Breast epithelium (tissue), 3 donors: ENCODE data around the gene ST6GALNAC3.

Experiments
- POLR2A ChIP-seq: fragments of 450-650 bp; IDR thresholded peaks from one replicate; pipeline ENCODE4 v1.6.1; 2016; ENCODE audit warnings: antibody characterized with exemption, mild to moderate bottlenecking, moderate library complexity
- POLR2AphosphoS5 ChIP-seq, 3 donors: sonication (generic); formaldehyde crosslinking; IDR thresholded peaks; one replicate each; pipeline ENCODE4 v1.6.1; 2017; ENCODE audit warnings: antibody characterized with exemption in 3 of 3
- TF ChIP-seq, protein P1 (sequence below), 3 donors: fragments of 450-650 bp; IDR thresholded peaks; one replicate each; pipeline ENCODE4 v1.5.1; 2016 to 2017; ENCODE audit warnings: antibody characterized with exemption in 3 of 3, mild to moderate bottlenecking in 3 of 3, moderate library complexity in 3 of 3

DNA sequence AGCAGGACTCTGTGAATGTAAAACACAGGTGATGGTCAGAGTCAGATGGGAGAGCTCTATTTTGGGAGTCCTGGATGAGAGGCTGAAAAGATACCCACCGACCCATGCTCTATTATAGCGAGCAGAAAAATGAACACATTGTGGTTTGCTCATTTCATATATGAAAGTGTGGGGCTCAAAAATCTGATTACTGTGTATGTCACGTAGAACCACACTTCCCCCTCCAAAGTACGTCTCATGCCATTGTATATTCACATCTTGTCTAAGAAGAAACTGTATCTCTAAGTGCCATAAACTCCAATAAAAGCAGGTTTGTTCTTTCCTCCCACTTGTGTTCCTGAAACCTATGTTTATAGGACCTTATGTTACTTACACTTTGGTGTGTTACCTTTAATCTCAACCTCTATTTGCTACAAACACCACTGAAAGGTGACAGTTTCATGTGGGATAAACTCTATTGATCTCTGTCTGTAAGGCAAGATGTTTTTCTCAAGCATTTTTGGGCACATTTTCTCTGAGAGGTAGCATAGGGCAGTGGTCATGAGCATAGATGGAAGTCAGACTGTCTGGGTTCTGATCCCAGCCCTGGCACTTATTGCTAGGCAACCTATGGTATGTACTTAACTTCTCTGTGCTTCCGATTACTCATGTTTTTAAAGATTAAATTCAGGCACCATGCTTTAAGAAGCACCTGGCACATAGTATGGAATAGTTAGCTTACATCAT lies 214.4 kb downstream of the ST6GALNAC3 start:
- TF ChIP-seq, protein P1, sequence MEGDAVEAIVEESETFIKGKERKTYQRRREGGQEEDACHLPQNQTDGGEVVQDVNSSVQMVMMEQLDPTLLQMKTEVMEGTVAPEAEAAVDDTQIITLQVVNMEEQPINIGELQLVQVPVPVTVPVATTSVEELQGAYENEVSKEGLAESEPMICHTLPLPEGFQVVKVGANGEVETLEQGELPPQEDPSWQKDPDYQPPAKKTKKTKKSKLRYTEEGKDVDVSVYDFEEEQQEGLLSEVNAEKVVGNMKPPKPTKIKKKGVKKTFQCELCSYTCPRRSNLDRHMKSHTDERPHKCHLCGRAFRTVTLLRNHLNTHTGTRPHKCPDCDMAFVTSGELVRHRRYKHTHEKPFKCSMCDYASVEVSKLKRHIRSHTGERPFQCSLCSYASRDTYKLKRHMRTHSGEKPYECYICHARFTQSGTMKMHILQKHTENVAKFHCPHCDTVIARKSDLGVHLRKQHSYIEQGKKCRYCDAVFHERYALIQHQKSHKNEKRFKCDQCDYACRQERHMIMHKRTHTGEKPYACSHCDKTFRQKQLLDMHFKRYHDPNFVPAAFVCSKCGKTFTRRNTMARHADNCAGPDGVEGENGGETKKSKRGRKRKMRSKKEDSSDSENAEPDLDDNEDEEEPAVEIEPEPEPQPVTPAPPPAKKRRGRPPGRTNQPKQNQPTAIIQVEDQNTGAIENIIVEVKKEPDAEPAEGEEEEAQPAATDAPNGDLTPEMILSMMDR (IDR thresholded peaks at IDR 0.05), result no peak
- TF ChIP-seq POLR2AphosphoS5 (IDR thresholded peaks at IDR 0.05) (no peak), POLR2A (no peak)
